ENCODE results near the gene ZMIZ2. TPM values are rescaled to one million over a fixed set of nuclear protein-coding genes. Genes with fewer than 3 reads are reported as not detected.
"Not testable (repeated sequence)": the region's sequence is repeated elsewhere in the genome, so short reads cannot be mapped to it uniquely, and the experiment has no call there.

The ZMIZ2 gene
- polyA plus RNA-seq, 6 donors from 2014 or later: 5.8 to 22.8 (median 13.4) TPM

DNA sequence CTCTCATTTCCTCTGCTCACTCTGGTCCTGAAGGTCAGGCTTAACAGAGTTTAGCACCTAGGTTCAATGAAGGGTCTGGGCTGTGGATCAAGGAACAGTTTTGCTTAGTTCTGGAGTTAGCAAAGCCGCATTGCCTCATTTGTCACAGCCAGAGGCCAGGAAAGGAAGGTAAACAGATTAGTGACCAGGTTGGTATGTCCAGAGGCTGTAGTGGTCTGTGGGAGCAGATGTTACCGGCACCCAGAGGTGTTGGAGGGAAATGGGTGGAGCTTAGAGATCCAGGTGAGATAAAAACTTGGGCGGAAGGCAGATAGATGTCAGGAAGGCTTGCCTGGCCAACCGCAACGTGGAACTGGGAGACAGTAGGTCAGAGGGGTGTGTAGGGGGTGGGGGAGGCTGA is 36.6 kb upstream of the ZMIZ2 start:
- Mint-ChIP-seq H3K27ac (peak overlapping the region in 2 of 6 donors; percentile 23 to 56), H3K36me3 (no peaks in the 10 kb centered on the region), H3K9me3 (no peaks in the 10 kb centered on the region), H3K4me3 (no peak overlapping the region), H3K4me1 (peaks cover 0 to 3% (median 0%) of the 10 kb centered on the region in 3 donors), H3K27me3 (peaks cover 0 to 5% (median 0%) of the 10 kb centered on the region in 3 donors)
- DNase-seq (no peak), ATAC-seq (ENCODE audit: low read depth in 2 of 2) (no peak)

DNA sequence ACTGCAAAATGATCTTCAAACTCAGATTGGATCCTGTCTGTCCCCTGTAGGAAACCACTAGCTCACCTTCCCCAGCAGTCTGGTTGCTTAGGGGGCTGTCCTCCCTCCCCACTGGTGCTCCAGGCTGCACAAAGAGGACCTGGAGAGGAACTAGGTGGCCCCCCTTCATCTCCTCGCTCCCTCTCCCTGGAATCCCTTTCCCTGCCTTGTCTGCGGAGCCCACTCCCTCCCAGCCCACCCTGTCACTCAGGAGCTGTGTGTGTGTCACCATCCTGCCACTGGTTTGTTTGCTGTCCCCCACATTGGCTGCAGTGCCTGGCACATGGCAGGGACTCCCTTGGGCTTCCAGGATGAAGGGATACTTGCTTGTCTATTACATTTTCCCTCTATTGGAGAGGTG is 35.5 kb upstream of the ZMIZ2 start:
- Mint-ChIP-seq H3K27ac (no peak overlapping the region), H3K4me3 (no peak overlapping the region)
- no peak for ATAC-seq (ENCODE audit: low read depth in 2 of 2)

DNA sequence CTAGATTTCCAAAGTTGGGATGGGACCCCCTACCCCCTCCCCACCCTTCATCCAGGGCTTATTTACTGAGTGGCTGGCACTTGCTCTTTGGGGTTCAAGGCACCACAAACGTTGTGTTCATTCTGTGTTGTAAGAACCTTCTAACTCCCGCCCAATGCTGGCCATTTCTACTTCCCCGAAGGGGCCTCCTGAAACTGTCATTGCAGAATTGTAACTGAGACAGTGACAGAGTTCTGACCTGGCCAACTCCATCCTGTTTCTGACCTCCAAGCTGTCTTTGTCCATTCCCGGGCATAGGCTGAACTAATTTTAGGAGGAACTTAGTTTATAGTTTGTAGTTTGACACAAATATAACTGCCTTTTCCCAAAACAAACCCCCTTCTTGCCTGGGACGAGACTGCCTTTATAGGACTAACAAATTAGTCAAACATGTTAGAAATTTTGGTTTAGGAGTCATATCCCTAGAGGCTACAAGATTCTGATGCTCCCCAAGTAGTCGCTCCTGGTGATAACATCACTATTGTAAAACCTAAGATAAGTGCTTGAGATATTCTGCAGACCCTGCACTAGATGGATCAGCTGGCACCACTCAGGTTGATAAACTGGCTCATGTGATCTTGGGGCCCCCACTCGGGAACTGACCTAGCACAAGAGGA is 34.8 kb upstream of the ZMIZ2 start:
- Mint-ChIP-seq H3K27ac (peak overlapping the region in 1 of 6 donors; percentile 33), H3K4me3 (no peak overlapping the region), H3K36me3 (no peaks in the 10 kb centered on the region), H3K27me3 (peaks cover 0 to 5% (median 0%) of the 10 kb centered on the region in 3 donors), H3K4me1 (peaks cover 0 to 3% (median 0%) of the 10 kb centered on the region in 3 donors), H3K9me3 (no peaks in the 10 kb centered on the region)
- no peak for DNase-seq
- no peak for ATAC-seq (ENCODE audit: low read depth in 2 of 2)

More for the DNA sequence above, 35.5 kb upstream of the ZMIZ2 start:
- Mint-ChIP-seq H3K36me3 (no peaks in the 10 kb centered on the region), H3K9me3 (no peaks in the 10 kb centered on the region), H3K27me3 (peaks cover 0 to 5% (median 0%) of the 10 kb centered on the region in 3 donors), H3K4me1 (peaks cover 0 to 3% (median 0%) of the 10 kb centered on the region in 3 donors)
- no peak for DNase-seq

DNA sequence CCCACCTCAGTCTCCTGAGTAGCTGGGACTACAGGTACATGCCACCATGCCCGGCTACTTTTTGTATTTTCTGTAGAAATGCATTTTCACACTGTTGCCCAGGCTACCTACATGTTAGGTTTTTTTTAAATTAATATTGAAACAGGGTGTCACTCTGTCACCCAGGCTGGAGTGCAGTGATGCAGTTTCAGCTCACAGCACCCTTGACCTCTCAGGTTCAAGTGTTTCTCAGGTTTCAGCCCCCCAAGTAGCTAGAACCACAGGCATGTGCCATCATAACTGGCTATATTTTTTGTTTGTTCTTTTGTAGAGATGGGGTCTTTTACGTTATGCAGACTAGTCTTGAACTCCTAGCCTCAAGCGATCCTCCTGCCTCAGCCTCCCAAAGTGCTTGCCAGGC is 32.4 kb upstream of the ZMIZ2 start:
- Mint-ChIP-seq H3K4me3 (no peak overlapping the region), H3K27me3 (peaks cover 0 to 5% (median 0%) of the 10 kb centered on the region in 3 donors), H3K9me3 (peaks cover 0 to 13% (median 7%) of the 10 kb centered on the region in 7 donors), H3K36me3 (no peaks in the 10 kb centered on the region), H3K27ac (no peak overlapping the region), H3K4me1 (peaks cover 0 to 3% (median 0%) of the 10 kb centered on the region in 3 donors)
- no peak for DNase-seq
- ATAC-seq (ENCODE audit: low read depth in 2 of 2): no peak

DNA sequence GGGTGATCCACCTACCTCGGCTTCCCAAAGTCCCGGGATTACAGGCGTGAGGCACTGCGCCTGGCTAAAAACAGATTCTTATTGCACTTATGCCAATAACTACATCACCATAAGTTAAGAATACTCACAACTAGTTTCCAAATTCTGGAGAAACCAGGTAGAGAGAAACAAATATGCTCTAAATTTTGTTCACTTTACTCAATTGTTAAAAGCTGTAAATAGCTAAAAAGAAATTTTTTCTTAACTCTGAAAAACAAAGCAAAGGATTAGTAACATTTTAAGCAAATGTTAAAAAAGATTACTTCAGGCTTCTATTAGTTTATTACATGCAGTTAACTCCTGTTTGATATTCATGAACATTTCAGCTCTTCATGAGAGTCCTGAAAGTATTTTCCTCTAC is 28.3 kb upstream of the ZMIZ2 start:
- no peak overlapping the region for H3K4me3 Mint-ChIP-seq
- H3K27ac Mint-ChIP-seq: no peak overlapping the region
- no peak for DNase-seq
- peaks cover 0 to 18% (median 11%) of the 10 kb centered on the region in 7 donors for H3K9me3 Mint-ChIP-seq
- ATAC-seq (ENCODE audit: low read depth in 2 of 2): no peak
- H3K27me3 Mint-ChIP-seq: peaks cover 0 to 5% (median 0%) of the 10 kb centered on the region in 3 donors
- H3K4me1 Mint-ChIP-seq: no peaks in the 10 kb centered on the region
- no peaks in the 10 kb centered on the region for H3K36me3 Mint-ChIP-seq

DNA sequence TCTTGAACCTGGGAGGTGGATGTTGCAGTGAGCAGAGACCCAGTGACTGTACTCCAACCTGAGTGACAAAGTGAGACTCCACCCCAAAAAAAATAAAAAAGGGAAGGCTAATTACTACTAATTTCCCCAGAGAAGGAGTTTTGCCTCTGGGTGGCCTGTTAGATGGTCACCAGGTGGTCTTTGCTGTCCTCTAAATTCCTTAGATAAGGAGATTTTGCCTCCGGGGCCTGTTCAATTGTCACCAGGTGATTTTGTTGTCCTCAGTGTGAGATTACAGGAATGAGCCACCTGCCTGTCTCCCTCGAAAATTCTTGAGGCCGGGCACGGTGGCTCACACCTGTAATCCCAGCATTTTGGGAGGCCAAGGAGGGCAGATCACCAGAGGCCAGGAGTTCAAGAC is 24.4 kb upstream of the ZMIZ2 start:
- H3K4me3 Mint-ChIP-seq: no peak overlapping the region
- peaks cover 0 to 15% (median 4%) of the 10 kb centered on the region in 3 donors for H3K27me3 Mint-ChIP-seq
- ATAC-seq (ENCODE audit: low read depth in 2 of 2) (no peak), DNase-seq (no peak)
- H3K36me3 Mint-ChIP-seq: no peaks in the 10 kb centered on the region
- H3K27ac Mint-ChIP-seq: no peak overlapping the region
- peaks cover 0 to 18% (median 11%) of the 10 kb centered on the region in 7 donors for H3K9me3 Mint-ChIP-seq
- peaks cover 0 to 5% (median 3%) of the 10 kb centered on the region in 3 donors for H3K4me1 Mint-ChIP-seq

DNA sequence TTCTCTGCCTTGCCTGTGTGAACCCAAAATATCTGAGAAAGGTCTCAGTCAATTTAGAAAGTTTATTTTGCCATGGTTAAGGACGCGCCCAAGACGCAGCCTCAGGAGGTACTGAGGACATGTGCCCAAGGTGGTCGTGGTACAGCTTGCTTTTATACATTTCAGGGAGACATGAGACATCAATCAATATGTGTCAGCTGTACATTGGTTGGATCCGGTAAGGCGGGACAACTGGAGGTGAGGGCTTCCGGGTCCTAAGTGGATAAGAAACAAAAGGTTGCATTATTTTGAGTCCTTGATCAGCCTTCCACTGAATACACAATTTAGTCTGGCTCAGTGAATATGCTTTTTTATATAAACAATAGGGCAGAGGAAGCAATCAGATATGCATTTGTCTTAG is 22.4 kb upstream of the ZMIZ2 start:
- H3K4me1 Mint-ChIP-seq; H3K27ac Mint-ChIP-seq; DNase-seq; ATAC-seq (ENCODE audit: low read depth in 2 of 2); H3K4me3 Mint-ChIP-seq; H3K9me3 Mint-ChIP-seq; H3K36me3 Mint-ChIP-seq: not testable (repeated sequence)
- peaks cover 4 to 18% (median 6%) of the 10 kb centered on the region in 3 donors for H3K27me3 Mint-ChIP-seq

DNA sequence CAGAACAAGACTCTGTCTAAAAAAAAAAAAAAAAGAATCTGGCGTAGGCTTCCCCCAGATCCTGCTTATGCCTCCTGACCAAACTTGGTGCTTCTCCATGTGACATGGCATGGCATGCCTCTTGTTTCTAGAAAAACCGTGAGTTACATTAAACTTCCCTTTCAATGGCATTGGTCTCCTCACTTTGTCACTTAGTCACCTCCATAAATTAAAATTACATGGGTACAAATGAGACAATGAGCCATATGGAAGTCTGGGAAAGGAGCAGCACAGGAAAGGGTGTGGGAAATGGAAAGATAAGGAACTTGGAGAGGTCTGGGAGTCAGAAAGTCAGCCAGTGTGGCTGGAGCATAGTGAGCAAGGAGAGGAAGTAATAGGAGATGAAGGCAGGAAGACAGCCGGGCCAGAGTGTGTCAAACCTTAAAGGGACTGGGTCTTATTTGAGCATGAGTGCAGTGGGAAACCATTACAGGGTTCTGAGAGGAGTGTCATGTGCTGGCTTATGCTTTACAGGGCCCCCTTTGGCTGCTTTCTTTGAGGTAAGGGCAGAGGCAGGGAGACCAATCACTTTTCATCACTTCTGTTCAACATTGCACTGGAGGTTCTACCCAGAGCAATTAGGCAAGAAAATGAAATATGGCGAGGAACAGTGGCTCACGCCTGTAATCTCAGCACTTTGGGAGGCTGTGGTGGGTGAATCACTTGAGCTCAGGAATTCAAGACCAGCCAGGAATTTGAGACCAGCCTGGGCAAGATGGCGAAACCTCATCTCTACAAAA is 21.3 kb upstream of the ZMIZ2 start:
- DNase-seq: no peak
- H3K27ac Mint-ChIP-seq: no peak overlapping the region
- H3K36me3 Mint-ChIP-seq: no peaks in the 10 kb centered on the region
- H3K9me3 Mint-ChIP-seq: no peaks in the 10 kb centered on the region
- H3K27me3 Mint-ChIP-seq: peaks cover 4 to 18% (median 6%) of the 10 kb centered on the region in 3 donors
- no peak for ATAC-seq (ENCODE audit: low read depth in 2 of 2)
- peaks cover 0 to 5% (median 3%) of the 10 kb centered on the region in 3 donors for H3K4me1 Mint-ChIP-seq
- peak overlapping the region in 1 of 8 donors; percentile 49 for H3K4me3 Mint-ChIP-seq

DNA sequence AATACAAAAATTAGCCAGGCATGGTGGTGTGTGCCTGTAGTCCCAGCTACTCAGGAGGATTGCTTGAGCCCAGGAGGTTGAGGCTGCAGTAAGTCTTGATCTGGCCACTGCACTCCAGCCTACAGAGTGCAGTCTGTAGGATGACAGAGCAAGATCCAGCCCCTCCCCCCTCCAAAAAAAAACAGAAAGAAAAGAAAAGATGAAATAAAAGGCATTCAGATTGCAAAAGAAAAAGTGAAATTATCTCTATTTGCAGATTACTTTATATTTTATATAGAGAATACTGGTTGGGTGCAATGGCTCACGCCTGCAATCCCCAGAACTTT is 20.7 kb upstream of the ZMIZ2 start:
- no peak overlapping the region for H3K4me3 Mint-ChIP-seq
- ATAC-seq (ENCODE audit: low read depth in 2 of 2) (no peak), DNase-seq (no peak)
- no peaks in the 10 kb centered on the region for H3K36me3 Mint-ChIP-seq
- no peak overlapping the region for H3K27ac Mint-ChIP-seq
- H3K9me3 Mint-ChIP-seq: no peaks in the 10 kb centered on the region
- H3K27me3 Mint-ChIP-seq: peaks cover 4 to 18% (median 6%) of the 10 kb centered on the region in 3 donors
- peaks cover 0 to 5% (median 3%) of the 10 kb centered on the region in 3 donors for H3K4me1 Mint-ChIP-seq

DNA sequence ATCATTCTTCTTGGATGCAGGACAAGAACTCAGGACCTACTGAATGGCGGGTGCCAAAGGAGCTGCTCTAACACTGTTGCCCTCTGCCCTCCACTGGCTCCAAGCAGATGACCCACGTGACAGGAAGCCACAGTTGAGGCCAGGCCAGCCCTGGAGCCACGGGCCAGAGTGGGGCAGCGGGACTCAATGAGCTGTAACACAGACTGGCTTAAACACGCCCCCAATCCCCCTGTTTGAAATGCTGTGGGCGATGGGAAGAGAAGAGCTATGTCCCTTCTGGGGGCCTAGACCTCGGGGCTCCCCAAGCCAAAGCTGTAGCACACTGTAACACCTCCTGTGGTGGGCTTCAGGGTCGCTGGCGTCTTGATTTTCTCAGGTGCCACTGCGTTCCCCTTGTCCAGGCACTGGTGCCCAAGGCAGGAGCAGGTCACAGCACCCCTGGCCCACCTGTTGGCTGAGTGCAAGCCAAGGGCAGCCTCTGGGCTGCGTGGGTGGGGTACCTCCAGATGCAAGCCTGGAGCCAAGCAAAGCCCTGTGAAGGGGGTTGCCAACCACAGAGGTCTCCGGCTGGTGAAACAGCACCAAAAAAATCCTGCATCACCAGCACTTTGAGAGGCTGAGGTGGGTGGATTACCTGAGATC is 18.6 kb upstream of the ZMIZ2 start:
- Mint-ChIP-seq H3K4me1 (peaks cover 0 to 5% (median 3%) of the 10 kb centered on the region in 3 donors), H3K9me3 (no peaks in the 10 kb centered on the region), H3K27ac (no peak overlapping the region), H3K27me3 (peaks cover 4 to 18% (median 6%) of the 10 kb centered on the region in 3 donors), H3K36me3 (no peaks in the 10 kb centered on the region), H3K4me3 (no peak overlapping the region)
- no peak for ATAC-seq (ENCODE audit: low read depth in 2 of 2)
- no peak for DNase-seq

DNA sequence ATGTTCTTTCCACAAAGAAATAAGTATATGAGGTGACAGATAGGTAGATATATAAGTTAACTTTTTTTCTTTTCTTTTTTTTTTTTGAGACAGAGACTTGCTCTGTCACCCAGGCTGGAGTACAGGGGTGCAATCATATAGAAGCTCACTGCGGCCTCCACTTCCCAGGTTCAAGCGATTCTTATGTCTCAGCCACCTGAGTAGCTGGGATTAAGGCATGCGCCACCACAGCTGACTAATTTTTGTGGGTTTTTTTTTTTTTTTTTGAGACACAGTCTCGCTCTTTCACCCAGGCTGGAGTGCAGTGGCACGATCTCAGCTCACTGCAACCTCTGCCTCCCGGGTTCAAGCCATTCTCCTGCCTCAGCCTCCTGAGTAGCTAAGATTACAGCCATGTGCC is 15.7 kb upstream of the ZMIZ2 start:
- not testable (repeated sequence) for H3K27me3 Mint-ChIP-seq; H3K4me1 Mint-ChIP-seq; H3K36me3 Mint-ChIP-seq; H3K4me3 Mint-ChIP-seq; H3K9me3 Mint-ChIP-seq; ATAC-seq (ENCODE audit: low read depth in 2 of 2); DNase-seq; H3K27ac Mint-ChIP-seq

DNA sequence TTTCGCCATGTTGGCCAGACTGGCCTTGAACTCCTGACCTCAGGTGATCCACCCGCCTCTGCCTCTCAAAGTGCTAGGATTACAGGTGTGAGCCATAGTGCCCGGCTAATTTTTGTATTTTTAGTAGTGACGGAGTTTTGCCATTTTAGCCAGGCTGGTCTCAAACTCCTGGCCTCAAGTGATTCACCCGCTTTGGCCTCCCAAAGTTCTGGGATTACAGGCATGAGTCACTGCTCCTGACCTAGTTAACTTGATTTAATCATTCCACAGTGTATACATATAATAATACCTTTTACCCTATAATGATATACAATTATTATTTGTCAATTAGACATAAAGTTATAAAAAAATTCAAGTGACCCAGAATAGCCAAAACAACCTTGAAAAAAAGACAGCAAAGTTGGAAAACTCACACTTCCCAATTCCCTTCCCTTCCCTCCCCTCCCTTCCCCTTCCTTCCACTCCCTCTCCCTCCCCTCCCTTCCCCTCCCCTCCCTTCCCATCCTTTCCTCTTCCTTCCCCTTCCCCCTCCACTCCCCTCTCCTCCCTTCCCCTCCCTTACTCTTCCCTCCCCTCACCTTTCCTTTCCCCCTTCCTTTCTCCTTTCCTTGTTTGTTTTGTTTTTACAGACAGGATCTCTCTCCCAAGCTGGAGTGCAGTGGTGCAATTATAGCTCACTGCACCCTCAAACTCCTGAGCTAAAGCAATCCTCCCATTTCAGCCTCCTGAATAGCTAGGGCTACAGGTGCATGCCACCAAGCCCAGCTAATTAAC is 14.8 kb upstream of the ZMIZ2 start:
- no peak for ATAC-seq (ENCODE audit: low read depth in 2 of 2)
- H3K27me3 Mint-ChIP-seq: peaks cover 3 to 6% (median 4%) of the 10 kb centered on the region in 3 donors
- no peak overlapping the region for H3K27ac Mint-ChIP-seq
- H3K9me3 Mint-ChIP-seq: peaks cover 0 to 2% (median 0%) of the 10 kb centered on the region in 7 donors
- H3K4me3 Mint-ChIP-seq: no peak overlapping the region
- no peak for DNase-seq
- H3K4me1 Mint-ChIP-seq: peaks cover 0 to 5% (median 4%) of the 10 kb centered on the region in 3 donors
- no peaks in the 10 kb centered on the region for H3K36me3 Mint-ChIP-seq
